ENCODE measurements around the gene WAC.

The WAC gene

GRCh38 chr10:28594406-28594805, 61.5 kb downstream of the WAC start:
- no peak overlapping the region for H2AFZ ChIP-seq (ENCODE audit: low read length)
- no peak for TF ChIP-seq CTCF (IDR thresholded peaks at IDR 0.05; ENCODE audit: low read length)
- no peak for TF ChIP-seq EZH2 (IDR thresholded peaks at IDR 0.05; ENCODE audit: borderline replicate concordance, low read length)
- no peak overlapping the region for H3K4me3 ChIP-seq (ENCODE audit: low read depth, low read length, poor library complexity, severe bottlenecking)
- no peaks in the 10 kb centered on the region for H4K20me1 ChIP-seq (ENCODE audit: insufficient read depth, low read length)
- H3K9me2 ChIP-seq (ENCODE audit: low read depth, low read length), result no peaks in the 10 kb centered on the region
- peaks cover 98% of the 10 kb centered on the region for H3K36me3 ChIP-seq (ENCODE audit: insufficient read depth, low read length)
- no peaks in the 10 kb centered on the region for H3K27me3 ChIP-seq (ENCODE audit: insufficient read depth, low read length)
- H3K4me1 ChIP-seq (ENCODE audit: insufficient read depth, low read length, severe bottlenecking), result no peaks in the 10 kb centered on the region
- H3F3A ChIP-seq (ENCODE audit: insufficient read depth, low read length), result no peaks in the 10 kb centered on the region
- no peak overlapping the region for H3K4me2 ChIP-seq (ENCODE audit: low read length)
- H3K9ac ChIP-seq (ENCODE audit: low read length), result no peak overlapping the region
- no peaks in the 10 kb centered on the region for H3K9me3 ChIP-seq (ENCODE audit: low read length)
- peaks cover 72% of the 10 kb centered on the region for H3K79me2 ChIP-seq (ENCODE audit: insufficient read depth, low read length)
- no peak overlapping the region for H3K27ac ChIP-seq (ENCODE audit: low read depth, low read length, poor library complexity, severe bottlenecking)

GRCh38 chr10:28595613-28596012, 62.7 kb downstream of the WAC start:
- Histone ChIP-seq H3F3A (ENCODE audit: insufficient read depth, low read length) (no peaks in the 10 kb centered on the region), H3K27ac (ENCODE audit: low read depth, low read length, poor library complexity, severe bottlenecking) (no peak overlapping the region), H3K4me2 (ENCODE audit: low read length) (no peak overlapping the region), H2AFZ (ENCODE audit: low read length) (no peak overlapping the region), H3K36me3 (ENCODE audit: insufficient read depth, low read length) (peaks cover 98% of the 10 kb centered on the region), H3K9ac (ENCODE audit: low read length) (no peak overlapping the region), H3K9me2 (ENCODE audit: low read depth, low read length) (no peaks in the 10 kb centered on the region), H3K9me3 (ENCODE audit: low read length) (no peaks in the 10 kb centered on the region), H3K79me2 (ENCODE audit: insufficient read depth, low read length) (peaks cover 78% of the 10 kb centered on the region), H3K4me3 (ENCODE audit: low read depth, low read length, poor library complexity, severe bottlenecking) (no peak overlapping the region), H3K4me1 (ENCODE audit: insufficient read depth, low read length, severe bottlenecking) (no peaks in the 10 kb centered on the region), H3K27me3 (ENCODE audit: insufficient read depth, low read length) (no peaks in the 10 kb centered on the region), H4K20me1 (ENCODE audit: insufficient read depth, low read length) (no peaks in the 10 kb centered on the region)
- TF ChIP-seq CTCF (IDR thresholded peaks at IDR 0.05; ENCODE audit: low read length), result no peak
- no peak for TF ChIP-seq EZH2 (IDR thresholded peaks at IDR 0.05; ENCODE audit: borderline replicate concordance, low read length)

- H3K4me2 ChIP-seq (ENCODE audit: low read length), result no peak overlapping the region
- H3K9ac ChIP-seq (ENCODE audit: low read length), result no peak overlapping the region
- H3K27me3 ChIP-seq (ENCODE audit: insufficient read depth, low read length), result no peaks in the 10 kb centered on the region
- peaks cover 95% of the 10 kb centered on the region for H3K36me3 ChIP-seq (ENCODE audit: insufficient read depth, low read length)
- no peaks in the 10 kb centered on the region for H3F3A ChIP-seq (ENCODE audit: insufficient read depth, low read length)
- H3K9me2 ChIP-seq (ENCODE audit: low read depth, low read length), result no peaks in the 10 kb centered on the region
- H2AFZ ChIP-seq (ENCODE audit: low read length), result no peak overlapping the region
- no peaks in the 10 kb centered on the region for H3K4me1 ChIP-seq (ENCODE audit: insufficient read depth, low read length, severe bottlenecking)
- H3K9me3 ChIP-seq (ENCODE audit: low read length), result no peaks in the 10 kb centered on the region
- no peak overlapping the region for H3K27ac ChIP-seq (ENCODE audit: low read depth, low read length, poor library complexity, severe bottlenecking)
- H3K4me3 ChIP-seq (ENCODE audit: low read depth, low read length, poor library complexity, severe bottlenecking), result no peak overlapping the region
- TF ChIP-seq CTCF (IDR thresholded peaks at IDR 0.05; ENCODE audit: low read length), result no peak
- TF ChIP-seq EZH2 (IDR thresholded peaks at IDR 0.05; ENCODE audit: borderline replicate concordance, low read length), result no peak
- H3K79me2 ChIP-seq (ENCODE audit: insufficient read depth, low read length), result peaks cover 76% of the 10 kb centered on the region
- no peaks in the 10 kb centered on the region for H4K20me1 ChIP-seq (ENCODE audit: insufficient read depth, low read length)
These were observed 67.1 kb downstream of the WAC start for GRCh38 chr10:28600056-28600455.
